A673 (cell line): ENCODE measurements around the gene XPOT. TPM values are rescaled to one million over a fixed set of nuclear protein-coding genes. Genes with fewer than 3 reads are reported as not detected.

Experiments used
- BruUV-seq: library from RNA; stranded (reverse); fragments of 400-500 nt; replicated peaks from 2 replicates; lab custom pipeline; 2021; lab: Mats Ljungman, UMichigan
- CTCF ChIA-PET: fragments of 300-600 bp; sonication (Branson Sonifier 250); formaldehyde crosslinking; loops from one replicate; lab custom pipeline; 2022; ENCODE audit warnings: antibody characterized with exemption; lab: Charles Lee
- POLR2A ChIA-PET: fragments of 300-600 bp; sonication (Branson Sonifier 250); formaldehyde crosslinking; loops from one replicate; lab custom pipeline; 2022; ENCODE audit warnings: antibody characterized with exemption; ENCODE audit not compliant: low non-redundant PET; lab: Charles Lee
- DNase-seq: peaks from one replicate; pipeline ENCODE4 v3.0.0-alpha.2; 2015; ENCODE audit warnings: low spot score
- H3K27ac ChIP-seq: fragments of 200-600 bp; sonication (generic); 2 replicates; pipeline ENCODE4 v1.5.1; 2016; ENCODE audit warnings: mixed run types, low read depth, mild to moderate bottlenecking, mixed read lengths, antibody characterized with exemption, low read length; ENCODE audit not compliant: poor library complexity, severe bottlenecking
- H3K27me3 ChIP-seq: fragments of 200-600 bp; sonication (generic); replicated peaks from 2 replicates; pipeline ENCODE4 v1.6.1; 2017; ENCODE audit warnings: mixed run types, low read depth, mild to moderate bottlenecking, mixed read lengths, antibody characterized with exemption, low read length; ENCODE audit not compliant: insufficient read depth, poor library complexity
- H3K36me3 ChIP-seq: fragments of 200-600 bp; sonication (generic); 2 replicates; pipeline ENCODE4 v1.6.1; 2016; ENCODE audit warnings: mixed run types, mild to moderate bottlenecking, mixed read lengths, antibody characterized with exemption, low read length; ENCODE audit not compliant: insufficient read depth, poor library complexity, severe bottlenecking
- H3K4me1 ChIP-seq: fragments of 200-600 bp; sonication (generic); 2 replicates; pipeline ENCODE4 v1.6.1; 2017; ENCODE audit warnings: mixed run types, mild to moderate bottlenecking, mixed read lengths, antibody characterized with exemption, low read length; ENCODE audit not compliant: insufficient read depth, poor library complexity, severe bottlenecking
- H3K4me3 ChIP-seq: fragments of 200-600 bp; sonication (generic); 2 replicates; pipeline ENCODE4 v1.5.1; 2016; ENCODE audit warnings: low read depth, mixed run types, mild to moderate bottlenecking, mixed read lengths, low read length; ENCODE audit not compliant: poor library complexity, severe bottlenecking
- H3K9me3 ChIP-seq: fragments of 200-600 bp; sonication (generic); 2 replicates; pipeline ENCODE4 v1.6.1; 2016; ENCODE audit warnings: mixed run types, low read depth, mild to moderate bottlenecking, mixed read lengths, antibody characterized with exemption, low read length; ENCODE audit not compliant: poor library complexity, severe bottlenecking
- CTCF ChIP-seq: fragments of 300-800, 200-600 bp; sonication (generic); conservative IDR thresholded peaks from 2 replicates; pipeline ENCODE4 v1.5.1; 2017; ENCODE audit warnings: low read depth, mild to moderate bottlenecking, antibody characterized with exemption, low read length, moderate library complexity, mixed read lengths
- EZH2 ChIP-seq: fragments of 200-600 bp; sonication (generic); IDR thresholded peaks from 2 replicates; pipeline ENCODE4 v1.6.1; 2017; ENCODE audit warnings: borderline replicate concordance, low read depth, mild to moderate bottlenecking, mixed read lengths, antibody characterized with exemption, low read length; ENCODE audit not compliant: poor library complexity, severe bottlenecking
- intact Hi-C: fragments of 100-400 bp; cut with micrococcal nuclease; formaldehyde crosslinking; loops from one replicate; pipeline ENCODE4 v1.10.0; 2022; ENCODE audit not compliant: unreplicated experiment
- total RNA-seq: library from RNA; stranded (reverse); gene quantifications from 2 replicates; pipeline ENCODE4 v1.2.3, GENCODE V29; 2021

Gene XPOT
- total RNA-seq, 1 experiment from 2014 or later: 192 TPM

GRCh38 chr12:64428956-64429355 lies 24.8 kb downstream of the XPOT start:
- no peaks in the 10 kb centered on the region for H3K27me3 ChIP-seq
- H3K27ac ChIP-seq: no peak overlapping the region
- no peak overlapping the region for H3K4me3 ChIP-seq
- H3K36me3 ChIP-seq: peaks cover 99% of the 10 kb centered on the region
- ChIA-PET POLR2A (no interaction called here), CTCF (no interaction called here)
- DNase-seq: no peak
- H3K4me1 ChIP-seq: no peaks in the 10 kb centered on the region
- TF ChIP-seq EZH2 (no peak), CTCF (no peak)
- intact Hi-C loops: no loop called here
- BruUV-seq: no TSS peak
- no peaks in the 10 kb centered on the region for H3K9me3 ChIP-seq

- DNase-seq: no peak
- Histone ChIP-seq H3K36me3 (peaks cover 99% of the 10 kb centered on the region), H3K27ac (no peak overlapping the region), H3K4me1 (no peaks in the 10 kb centered on the region), H3K4me3 (no peak overlapping the region), H3K27me3 (no peaks in the 10 kb centered on the region), H3K9me3 (no peaks in the 10 kb centered on the region)
- ChIA-PET POLR2A (no interaction called here), CTCF (no interaction called here)
- TF ChIP-seq EZH2 (no peak), CTCF (no peak)
- no TSS peak for BruUV-seq
- intact Hi-C loops: no loop called here
These were observed 26.7 kb downstream of the XPOT start for GRCh38 chr12:64430886-64431285.

- CTCF ChIA-PET: no interaction called here
- BruUV-seq: no TSS peak
- H3K36me3 ChIP-seq: peaks cover 99% of the 10 kb centered on the region
- intact Hi-C loops: no loop called here
- POLR2A ChIA-PET: no interaction called here
- no peak for DNase-seq
- H3K27ac ChIP-seq: no peak overlapping the region
- TF ChIP-seq CTCF: no peak
- no peak for TF ChIP-seq EZH2
- no peaks in the 10 kb centered on the region for H3K4me1 ChIP-seq
- no peak overlapping the region for H3K4me3 ChIP-seq
- H3K27me3 ChIP-seq: no peaks in the 10 kb centered on the region
- H3K9me3 ChIP-seq: no peaks in the 10 kb centered on the region
These were observed 27.6 kb downstream of the XPOT start for GRCh38 chr12:64431791-64432190.
